Epithelial cell of esophagus (primary cell): ENCODE data around the gene KPRP.

Source experiments
- DNase-seq: peaks from one replicate; pipeline ENCODE4 v3.0.0; 2010; ENCODE audit warnings: low read depth
- H3K4me3 ChIP-seq: 2 replicates; pipeline ENCODE4 v1.5.1; 2011; ENCODE audit warnings: mild to moderate bottlenecking, low read length, control low read depth
- CTCF ChIP-seq: IDR thresholded peaks from 2 replicates; pipeline ENCODE4 v1.5.1; 2011; ENCODE audit warnings: low read depth, mild to moderate bottlenecking, low read length, control low read depth, inconsistent platforms; ENCODE audit not compliant: insufficient read depth; ENCODE audit errors: missing control alignments

The KPRP gene

GRCh38 chr1:152757747-152758146 lies at the start of gene KPRP:
Gene KPRP, plus strand, starts transcription at chr1:152758025. Its CDS starts 1,564 bp downstream, at chr1:152759589.
- TF ChIP-seq CTCF, result no peak
- H3K4me3 ChIP-seq, result no peak within 1 kb of the TSS
- peak; percentile 43 for DNase-seq

GRCh38 chr1:152718238-152718637 lies 39.6 kb upstream of the KPRP start:
- no peak for TF ChIP-seq CTCF
- no peak overlapping the region for H3K4me3 ChIP-seq
- DNase-seq, result peak; percentile 97

- no peak overlapping the region for H3K4me3 ChIP-seq
Measured at GRCh38 chr1:152725261-152725660, 32.6 kb upstream of the KPRP start.

GRCh38 chr1:152728986-152729385 lies 28.8 kb upstream of the KPRP start:
- no peak overlapping the region for H3K4me3 ChIP-seq
- TF ChIP-seq CTCF, result no peak
- DNase-seq, result no peak

More at GRCh38 chr1:152725261-152725660, 32.6 kb upstream of the KPRP start:
- TF ChIP-seq CTCF, result no peak
- no peak for DNase-seq

- TF ChIP-seq CTCF, result peak; percentile 53
- DNase-seq, result peak; percentile 37
- no peak overlapping the region for H3K4me3 ChIP-seq
Measured at GRCh38 chr1:152735648-152736047, 22.2 kb upstream of the KPRP start.

- no peak overlapping the region for H3K4me3 ChIP-seq
- no peak for TF ChIP-seq CTCF
- DNase-seq, result no peak
Measured at GRCh38 chr1:152737997-152738396, 19.8 kb upstream of the KPRP start.

- no peak for TF ChIP-seq CTCF
- H3K4me3 ChIP-seq, result no peak overlapping the region
- peak; percentile 83 for DNase-seq
Measured at GRCh38 chr1:152739841-152740240, 18.0 kb upstream of the KPRP start.
